Skeletal muscle tissue (tissue), 4 donors: ENCODE measurements around the gene ABCC3. TPM values are rescaled to one million over a fixed set of nuclear protein-coding genes. Genes with fewer than 3 reads are reported as not detected.

ENCODE experiments used
- H3K27ac ChIP-seq: one replicate; pipeline ENCODE4 v1.7.0; 2013; ENCODE audit warnings: mild to moderate bottlenecking, low read depth, low read length, inconsistent platforms
- H3K27me3 ChIP-seq, 3 donors: one replicate each; pipeline ENCODE4 v1.7.0; 2013; ENCODE audit warnings: low read length in 3 of 3; ENCODE audit not compliant: control insufficient read depth in 3 of 3, insufficient read depth in 3 of 3
- H3K36me3 ChIP-seq, 3 donors: one replicate each; pipeline ENCODE4 v1.7.0; 2013; ENCODE audit warnings: low read length in 3 of 3; ENCODE audit not compliant: control insufficient read depth in 3 of 3, insufficient read depth in 3 of 3
- H3K4me1 ChIP-seq, 3 donors: one replicate each; pipeline ENCODE4 v1.7.0; 2013; ENCODE audit warnings: low read length in 3 of 3, mild to moderate bottlenecking in 3 of 3; ENCODE audit not compliant: control insufficient read depth in 3 of 3, insufficient read depth in 3 of 3
- H3K4me3 ChIP-seq, 3 donors: one replicate each; pipeline ENCODE4 v1.7.0; 2013; ENCODE audit warnings: low read length in 3 of 3
- H3K9ac ChIP-seq, 3 donors: one replicate each; pipeline ENCODE4 v1.7.0; 2013; ENCODE audit warnings: low read length in 3 of 3, mild to moderate bottlenecking in 3 of 3, moderate library complexity in 2 of 3, low read depth in 1 of 3
- H3K9me3 ChIP-seq, 3 donors: one replicate each; pipeline ENCODE4 v1.7.0; 2013; ENCODE audit warnings: low read length in 3 of 3; ENCODE audit not compliant: control insufficient read depth in 3 of 3
- total RNA-seq: library from RNA; depleted of rRNA; stranded (reverse); fragments of >200 nt; gene quantifications from one replicate; pipeline ENCODE4 v1.2.3, GENCODE V29; 2014
- donor health status: Osteomylitis.

The ABCC3 gene
- total RNA-seq, 1 donor from 2014 or later = 1.0 TPM

- Histone ChIP-seq H3K27ac (no peak overlapping the region), H3K36me3 (no peaks in the 10 kb centered on the region), H3K4me1 (peaks cover 11 to 14% (median 12%) of the 10 kb centered on the region in 3 donors), H3K9ac (no peak overlapping the region), H3K4me3 (no peak overlapping the region), H3K27me3 (no peaks in the 10 kb centered on the region), H3K9me3 (no peaks in the 10 kb centered on the region)
Measured at GRCh38 chr17:50594128-50594823, 40.4 kb upstream of the ABCC3 start.

- H3K27me3 ChIP-seq = no peaks in the 10 kb centered on the region
- H3K9me3 ChIP-seq = no peaks in the 10 kb centered on the region
- H3K4me3 ChIP-seq = no peak overlapping the region
- peaks cover 5 to 8% (median 6%) of the 10 kb centered on the region in 3 donors for H3K4me1 ChIP-seq
- no peak overlapping the region for H3K9ac ChIP-seq
- no peaks in the 10 kb centered on the region for H3K36me3 ChIP-seq
- no peak overlapping the region for H3K27ac ChIP-seq
Measured at GRCh38 chr17:50594892-50595291, 39.8 kb upstream of the ABCC3 start.

- Histone ChIP-seq H3K36me3 (no peaks in the 10 kb centered on the region), H3K27me3 (no peaks in the 10 kb centered on the region), H3K9ac (no peak overlapping the region), H3K9me3 (no peaks in the 10 kb centered on the region), H3K27ac (no peak overlapping the region), H3K4me3 (no peak overlapping the region), H3K4me1 (no peaks in the 10 kb centered on the region)
Measured at GRCh38 chr17:50596191-50597037, 38.3 kb upstream of the ABCC3 start.

- no peak overlapping the region for H3K27ac ChIP-seq
- H3K9me3 ChIP-seq = no peaks in the 10 kb centered on the region
- H3K4me3 ChIP-seq = no peak overlapping the region
- no peak overlapping the region for H3K9ac ChIP-seq
- no peaks in the 10 kb centered on the region for H3K36me3 ChIP-seq
- H3K27me3 ChIP-seq = peaks cover 4 to 7% (median 5%) of the 10 kb centered on the region in 3 donors
- H3K4me1 ChIP-seq = no peaks in the 10 kb centered on the region
Measured at GRCh38 chr17:50598487-50598886, 36.2 kb upstream of the ABCC3 start.

- H3K36me3 ChIP-seq = no peaks in the 10 kb centered on the region
- no peak overlapping the region for H3K9ac ChIP-seq
- peaks cover 5 to 12% (median 7%) of the 10 kb centered on the region in 3 donors for H3K27me3 ChIP-seq
- H3K4me3 ChIP-seq = no peak overlapping the region
- no peak overlapping the region for H3K27ac ChIP-seq
- H3K4me1 ChIP-seq = peaks cover 5 to 7% (median 7%) of the 10 kb centered on the region in 3 donors
- no peaks in the 10 kb centered on the region for H3K9me3 ChIP-seq
Measured at GRCh38 chr17:50599606-50600005, 35.1 kb upstream of the ABCC3 start.

- no peak overlapping the region for H3K9ac ChIP-seq
- H3K36me3 ChIP-seq = no peaks in the 10 kb centered on the region
- no peak overlapping the region for H3K27ac ChIP-seq
- no peak overlapping the region for H3K4me3 ChIP-seq
- peaks cover 12 to 20% (median 20%) of the 10 kb centered on the region in 3 donors for H3K4me1 ChIP-seq
- peaks cover 7 to 27% (median 13%) of the 10 kb centered on the region in 3 donors for H3K27me3 ChIP-seq
- no peaks in the 10 kb centered on the region for H3K9me3 ChIP-seq
Measured at GRCh38 chr17:50601823-50602375, 32.8 kb upstream of the ABCC3 start.

GRCh38 chr17:50602836-50603235, 31.8 kb upstream of the ABCC3 start:
- no peak overlapping the region for H3K4me3 ChIP-seq
- H3K9ac ChIP-seq = no peak overlapping the region
- no peaks in the 10 kb centered on the region for H3K36me3 ChIP-seq
- H3K27ac ChIP-seq = no peak overlapping the region
- peaks cover 12 to 20% (median 20%) of the 10 kb centered on the region in 3 donors for H3K4me1 ChIP-seq
- H3K27me3 ChIP-seq = peaks cover 7 to 27% (median 13%) of the 10 kb centered on the region in 3 donors
- no peaks in the 10 kb centered on the region for H3K9me3 ChIP-seq

GRCh38 chr17:50603340-50603739, 31.3 kb upstream of the ABCC3 start:
- Histone ChIP-seq H3K9me3 (no peaks in the 10 kb centered on the region), H3K9ac (no peak overlapping the region), H3K27me3 (peaks cover 7 to 27% (median 13%) of the 10 kb centered on the region in 3 donors), H3K4me3 (no peak overlapping the region), H3K36me3 (no peaks in the 10 kb centered on the region), H3K4me1 (peaks cover 12 to 20% (median 20%) of the 10 kb centered on the region in 3 donors), H3K27ac (no peak overlapping the region)

- Histone ChIP-seq H3K36me3 (no peaks in the 10 kb centered on the region), H3K9me3 (no peaks in the 10 kb centered on the region), H3K27me3 (peaks cover 7 to 28% (median 22%) of the 10 kb centered on the region in 3 donors), H3K27ac (no peak overlapping the region), H3K9ac (peak overlapping the region in 1 of 3 donors; percentile 33), H3K4me1 (peaks cover 12 to 20% (median 20%) of the 10 kb centered on the region in 3 donors), H3K4me3 (no peak overlapping the region)
Measured at GRCh38 chr17:50604513-50604912, 30.2 kb upstream of the ABCC3 start.
